GM23338 (cell line): ENCODE measurements around the gene TTC33. TPM values are rescaled to one million over a fixed set of nuclear protein-coding genes. Genes with fewer than 3 reads are reported as not detected.

Experiments
- ATAC-seq: fragments of 200-7000 bp; cut with Tn5 transposase; 3 replicates; pipeline ENCODE4 v1.9.1; 2020
- DNase-seq: peaks from one replicate; pipeline ENCODE4 v3.0.0-alpha.2; 2015; ENCODE audit warnings: low spot score
- H2AFZ ChIP-seq: fragments of 200-600 bp; sonication (generic); 2 replicates; pipeline ENCODE4 v1.8.0; 2016; ENCODE audit warnings: antibody characterized with exemption, mild to moderate bottlenecking, moderate library complexity
- H3F3A ChIP-seq: fragments of 200-600 bp; sonication (generic); replicated peaks from 2 replicates; pipeline ENCODE4 v1.8.0; 2017; ENCODE audit warnings: antibody characterized with exemption, mixed run types, low read depth
- H3K27ac ChIP-seq: fragments of 200-600 bp; sonication (generic); 2 replicates; pipeline ENCODE4 v1.6.1; 2016; ENCODE audit warnings: low read depth
- H3K27me3 ChIP-seq: fragments of 200-600 bp; sonication (generic); 2 replicates; pipeline ENCODE4 v1.8.0; 2016; ENCODE audit warnings: mild to moderate bottlenecking, mixed run types, moderate library complexity; ENCODE audit not compliant: insufficient read depth
- H3K36me3 ChIP-seq: fragments of 200-600 bp; sonication (generic); 2 replicates; pipeline ENCODE4 v1.8.0; 2016; ENCODE audit warnings: mild to moderate bottlenecking; ENCODE audit not compliant: insufficient read depth
- H3K4me1 ChIP-seq: fragments of 200-600 bp; sonication (generic); 2 replicates; pipeline ENCODE4 v1.8.0; 2016; ENCODE audit warnings: mild to moderate bottlenecking, moderate library complexity; ENCODE audit not compliant: insufficient read depth
- H3K4me2 ChIP-seq: fragments of 200-600 bp; sonication (generic); 2 replicates; pipeline ENCODE4 v1.7.1; 2017; ENCODE audit warnings: mixed run types
- H3K4me3 ChIP-seq: fragments of 200-600 bp; sonication (generic); 2 replicates; pipeline ENCODE4 v1.6.1; 2016; ENCODE audit warnings: mixed run types
- H3K79me2 ChIP-seq: fragments of 200-600 bp; sonication (generic); replicated peaks from 2 replicates; pipeline ENCODE4 v1.8.0; 2017; ENCODE audit warnings: mild to moderate bottlenecking; ENCODE audit not compliant: insufficient read depth
- H3K9me2 ChIP-seq: fragments of 200-600 bp; sonication (generic); 2 replicates; pipeline ENCODE4 v1.8.0; 2017; ENCODE audit not compliant: insufficient read depth
- H4K20me1 ChIP-seq: fragments of 200-600 bp; sonication (generic); replicated peaks from 2 replicates; pipeline ENCODE4 v1.8.0; 2017; ENCODE audit warnings: mild to moderate bottlenecking; ENCODE audit not compliant: insufficient read depth
- H3K27ac Mint-ChIP-seq: 2 replicates; pipeline ENCODE4 v1.8.0; 2020; ENCODE audit warnings: inconsistent platforms, mild to moderate bottlenecking, moderate library complexity, mixed read lengths
- H3K27me3 Mint-ChIP-seq: 3 replicates; pipeline ENCODE4 v1.8.0; 2022; ENCODE audit warnings: low read depth, mild to moderate bottlenecking, moderate library complexity, mixed read lengths, inconsistent platforms; ENCODE audit not compliant: insufficient read depth, poor library complexity
- H3K36me3 Mint-ChIP-seq: 3 replicates; pipeline ENCODE4 v1.8.0; 2021; ENCODE audit warnings: low read depth, mild to moderate bottlenecking, inconsistent platforms, moderate library complexity, mixed read lengths
- H3K4me1 Mint-ChIP-seq: 3 replicates; pipeline ENCODE4 v1.8.0; 2020; ENCODE audit warnings: mild to moderate bottlenecking, inconsistent platforms, mixed read lengths
- H3K4me3 Mint-ChIP-seq: 3 replicates; pipeline ENCODE4 v1.8.0; 2021; ENCODE audit warnings: moderate library complexity, mild to moderate bottlenecking, inconsistent platforms, mixed read lengths
- H3K9me3 Mint-ChIP-seq: 3 replicates; pipeline ENCODE4 v1.8.0; 2020; ENCODE audit warnings: moderate library complexity, mild to moderate bottlenecking, inconsistent platforms, mixed read lengths
- CREB1 ChIP-seq: fragments of 250-450 bp; sonication (Bioruptor Pico); IDR thresholded peaks from 2 replicates; pipeline ENCODE4 v1.5.0; 2020; ENCODE audit warnings: low read depth, mild to moderate bottlenecking, moderate library complexity
- CTCF ChIP-seq, 2 experiments: fragments of 200-600 bp in 1 of 2; sonication (generic) in 1 of 2; conservative IDR thresholded peaks; 2 replicates each; pipeline versions ENCODE4 v1.5.1 to v1.6.1; 2016 to 2017; ENCODE audit warnings: antibody characterized with exemption in 2 of 2, low read depth in 2 of 2, mild to moderate bottlenecking in 2 of 2, moderate library complexity in 1 of 2
- ETS1 ChIP-seq: IDR thresholded peaks from 2 replicates; pipeline ENCODE4 v1.6.1; 2016; ENCODE audit warnings: antibody characterized with exemption
- EZH2 ChIP-seq: fragments of 200-600 bp; sonication (generic); IDR thresholded peaks from one replicate; pipeline ENCODE4 v1.8.0; 2017; ENCODE audit warnings: antibody characterized with exemption, mild to moderate bottlenecking, low read depth; ENCODE audit not compliant: unreplicated experiment
- NANOG ChIP-seq: IDR thresholded peaks from 2 replicates; pipeline ENCODE4 v1.6.1; 2016; ENCODE audit warnings: antibody characterized with exemption, borderline replicate concordance
- POLR2AphosphoS5 ChIP-seq: IDR thresholded peaks from 2 replicates; pipeline ENCODE4 v1.6.1; 2016; ENCODE audit warnings: antibody characterized with exemption, low read depth
- ZNF114 ChIP-seq: fragments of 250-450 bp; sonication (Bioruptor Pico); IDR thresholded peaks from 2 replicates; pipeline ENCODE4 v1.5.0; 2020; ENCODE audit warnings: mild to moderate bottlenecking, moderate library complexity
- ZNF331 ChIP-seq: fragments of 250-450 bp; sonication (Bioruptor Pico); IDR thresholded peaks from 2 replicates; pipeline ENCODE4 v1.5.0; 2020; ENCODE audit warnings: low read depth, mild to moderate bottlenecking, moderate library complexity
- ZNF462 ChIP-seq: fragments of 250-450 bp; sonication (Bioruptor Pico); IDR thresholded peaks from 2 replicates; pipeline ENCODE4 v1.5.0; 2020; ENCODE audit warnings: mild to moderate bottlenecking, moderate library complexity
- polyA plus RNA-seq: library from polyadenylated mRNA; unstranded; fragments of >200 nt; fragmentation: Nextera tagmentation; extraction: Ambion mirVana; gene quantifications from 2 replicates; pipeline ENCODE4 v1.2.1, GENCODE V29; 2016
- total RNA-seq: library from RNA; depleted of rRNA; stranded (reverse); fragments of >200 nt; shearing (Covaris generic); gene quantifications from 2 replicates; pipeline ENCODE4 v1.2.3, GENCODE V29; 2014

TTC33 gene
- total and polyA plus RNA-seq, 2 experiments from 2014 or later = 4.1 to 11.5 TPM

- TF ChIP-seq POLR2AphosphoS5 = no peak
- TF ChIP-seq ZNF331 (CRISPR knock-in tag) = no peak
- TF ChIP-seq CTCF (conservative IDR thresholded peaks at IDR 0.05; ENCODE audit: low read depth in 2 of 2) = no peak
- TF ChIP-seq ETS1 = no peak
- no peaks in the 10 kb centered on the region for H3K27me3 ChIP-seq
Measured at GRCh38 chr5:40607202-40607601, 148.6 kb downstream of the TTC33 start.

GRCh38 chr5:40606077-40606765 is 149.5 kb downstream of the TTC33 start:
- no peaks in the 10 kb centered on the region for H3K36me3 ChIP-seq
- H3K4me2 ChIP-seq = no peak overlapping the region
- Mint-ChIP-seq H3K9me3 (no peaks in the 10 kb centered on the region), H3K36me3 (no peaks in the 10 kb centered on the region), H3K27ac (no peak overlapping the region), H3K4me1 (no peaks in the 10 kb centered on the region), H3K4me3 (no peak overlapping the region), H3K27me3 (peaks cover 1% of the 10 kb centered on the region)
- no peaks in the 10 kb centered on the region for H3K27me3 ChIP-seq
- H3K79me2 ChIP-seq = no peaks in the 10 kb centered on the region
- no peaks in the 10 kb centered on the region for H4K20me1 ChIP-seq
- H3F3A ChIP-seq = no peaks in the 10 kb centered on the region
- no peak for DNase-seq
- ATAC-seq = no peak
- H3K4me3 ChIP-seq = no peak overlapping the region
- no peak overlapping the region for H2AFZ ChIP-seq
- no peak overlapping the region for H3K27ac ChIP-seq
- H3K9me2 ChIP-seq = no peaks in the 10 kb centered on the region; the same call in 1 of the 2 replicates
- no peaks in the 10 kb centered on the region for H3K4me1 ChIP-seq
- TF ChIP-seq CREB1 (CRISPR knock-in tag) (no peak), ZNF462 (CRISPR knock-in tag) (no peak), POLR2AphosphoS5 (no peak), ETS1 (no peak), ZNF114 (CRISPR knock-in tag) (no peak), NANOG (no peak), ZNF331 (CRISPR knock-in tag) (no peak), EZH2 (no peak)

More at GRCh38 chr5:40607202-40607601, 148.6 kb downstream of the TTC33 start:
- no peak overlapping the region for H3K4me2 ChIP-seq
- no peak overlapping the region for H2AFZ ChIP-seq
- Mint-ChIP-seq H3K36me3 (no peaks in the 10 kb centered on the region), H3K4me3 (no peak overlapping the region), H3K27me3 (peaks cover 1% of the 10 kb centered on the region), H3K9me3 (no peaks in the 10 kb centered on the region), H3K27ac (no peak overlapping the region), H3K4me1 (no peaks in the 10 kb centered on the region)
- DNase-seq = no peak
- H3K4me1 ChIP-seq = no peaks in the 10 kb centered on the region
- no peaks in the 10 kb centered on the region for H3K79me2 ChIP-seq
- H3K36me3 ChIP-seq = no peaks in the 10 kb centered on the region
- H3K27ac ChIP-seq = no peak overlapping the region
- no peak overlapping the region for H3K4me3 ChIP-seq
- no peaks in the 10 kb centered on the region for H3K9me2 ChIP-seq
- H3F3A ChIP-seq = no peaks in the 10 kb centered on the region
- H4K20me1 ChIP-seq = no peaks in the 10 kb centered on the region
- no peak for ATAC-seq
